Airway epithelial cell (primary cell): ENCODE measurements around the gene RPL15. TPM values are rescaled to one million over a fixed set of nuclear protein-coding genes. Genes with fewer than 3 reads are reported as not detected.

Source experiments
- total RNA-seq: library from RNA; depleted of rRNA; stranded (reverse); fragments of >200 nt; gene quantifications from 2 replicates; pipeline ENCODE4 v1.2.3, GENCODE V29; 2015

Gene RPL15
- total RNA-seq, result 1,933 and 2,491 TPM in 2 replicates

GRCh38 chr3:23916886-23917678, at the start of gene RPL15, which contains the start of gene NKIRAS1:
RPL15 (plus strand) TSS chr3:23917132; CDS start chr3:23917860, 728 bp downstream.
NKIRAS1 (minus strand) TSS chr3:23916990; CDS start chr3:23910904, 6,086 bp downstream.

GRCh38 chr3:23944861-23945662, 28.1 kb downstream of the RPL15 start, which contains the start of gene NR1D2:
NR1D2 (plus strand) TSS chr3:23945286; CDS start chr3:23945579, 293 bp downstream.

Other genes starting within 250 kb of the RPL15 start
- gene UBE2E1, start 111.2 kb upstream of the RPL15 start, total RNA-seq, result 67.1 and 100 TPM in 2 replicates
- 8.2 and 11.8 TPM in 2 replicates for gene NKIRAS1, start 142 bp upstream of the RPL15 start, total RNA-seq
- gene NR1D2, start 28.2 kb downstream of the RPL15 start, total RNA-seq, result 5.5 and 6.3 TPM in 2 replicates